NCI-H748 (cell line): ENCODE measurements around the gene ANKRD13A.
A peak's percentile ranks its signal among the peaks of the same experiment; 100 is the strongest.
"Not testable (repeated sequence)": the region's sequence is repeated elsewhere in the genome, so short reads cannot be mapped to it uniquely, and the experiment has no call there.

Source experiments
- DNase-seq: peaks from one replicate; lab custom pipeline; 2025; ENCODE audit not compliant: unreplicated experiment; lab: John Stamatoyannopoulos, UW

Gene ANKRD13A

GRCh38 chr12:110006115-110006514 is 6.9 kb downstream of the ANKRD13A start:
- DNase-seq = no peak

- no peak for DNase-seq
Measured at GRCh38 chr12:110007881-110008280, 8.7 kb downstream of the ANKRD13A start.

- DNase-seq = not testable (repeated sequence)
Measured at GRCh38 chr12:110008681-110009398, 9.6 kb downstream of the ANKRD13A start.

GRCh38 chr12:110010853-110011723 is 11.9 kb downstream of the ANKRD13A start:
- no peak for DNase-seq

DNA sequence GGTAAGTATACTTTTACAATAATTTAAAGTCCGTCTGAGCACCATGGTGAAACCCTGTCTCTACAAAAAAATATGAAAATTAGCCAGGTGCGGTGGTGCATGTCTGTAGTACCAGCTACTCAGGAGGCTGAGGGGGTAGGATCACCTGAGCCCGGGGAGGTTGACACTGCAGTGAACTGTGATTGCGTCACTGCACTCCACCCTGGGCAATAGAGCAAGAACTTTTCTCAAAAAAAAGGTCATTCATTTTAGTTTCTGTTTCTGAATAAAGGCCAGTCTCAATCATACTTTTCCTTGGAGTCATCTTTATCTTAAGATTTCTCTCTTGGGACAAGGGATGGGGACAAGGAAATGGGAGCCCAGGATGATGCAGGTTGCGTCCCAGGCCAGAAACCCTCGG is 12.9 kb downstream of the ANKRD13A start:
- no peak for DNase-seq

DNA sequence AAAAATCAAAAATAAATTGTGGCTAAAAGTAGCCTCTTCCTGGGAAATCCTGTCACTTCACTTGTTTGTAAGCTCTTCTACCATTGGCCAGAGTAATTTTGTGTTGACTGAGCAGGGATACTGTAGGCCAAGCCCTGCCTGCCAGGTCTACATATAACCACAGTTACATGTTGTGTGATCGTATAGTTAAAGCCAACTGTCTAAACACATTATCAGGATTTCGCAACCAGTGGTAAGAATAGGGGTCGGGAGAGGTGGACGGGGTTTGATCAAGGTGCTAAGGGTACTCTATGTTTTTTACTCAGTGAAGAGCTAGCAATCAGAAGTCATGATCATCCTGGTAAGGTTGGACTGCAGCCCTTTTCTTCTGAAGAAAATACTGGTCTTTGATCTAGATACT is 13.4 kb downstream of the ANKRD13A start:
- DNase-seq = no peak

- DNase-seq = no peak
Measured at GRCh38 chr12:110015132-110015531, 15.9 kb downstream of the ANKRD13A start.

DNA sequence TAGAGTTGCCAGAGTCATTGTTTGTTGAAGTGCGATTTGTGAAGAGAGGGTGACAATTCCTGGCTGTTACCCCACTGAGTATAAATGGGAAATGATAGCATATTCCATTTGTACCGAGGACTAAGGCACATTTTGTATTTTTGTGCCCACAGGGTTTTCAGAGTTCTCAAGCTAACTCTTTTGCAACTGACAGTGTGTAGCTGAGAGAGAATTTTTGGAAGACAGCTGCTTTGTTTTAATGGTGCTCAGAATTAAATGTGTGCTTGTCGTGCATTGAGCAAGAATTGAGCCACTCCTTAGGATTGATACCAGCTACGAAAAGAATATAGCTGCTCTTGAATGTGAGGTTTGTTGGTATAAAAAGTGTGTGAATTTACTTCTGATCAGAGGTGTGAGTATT is 21.7 kb downstream of the ANKRD13A start:
- DNase-seq = no peak

DNA sequence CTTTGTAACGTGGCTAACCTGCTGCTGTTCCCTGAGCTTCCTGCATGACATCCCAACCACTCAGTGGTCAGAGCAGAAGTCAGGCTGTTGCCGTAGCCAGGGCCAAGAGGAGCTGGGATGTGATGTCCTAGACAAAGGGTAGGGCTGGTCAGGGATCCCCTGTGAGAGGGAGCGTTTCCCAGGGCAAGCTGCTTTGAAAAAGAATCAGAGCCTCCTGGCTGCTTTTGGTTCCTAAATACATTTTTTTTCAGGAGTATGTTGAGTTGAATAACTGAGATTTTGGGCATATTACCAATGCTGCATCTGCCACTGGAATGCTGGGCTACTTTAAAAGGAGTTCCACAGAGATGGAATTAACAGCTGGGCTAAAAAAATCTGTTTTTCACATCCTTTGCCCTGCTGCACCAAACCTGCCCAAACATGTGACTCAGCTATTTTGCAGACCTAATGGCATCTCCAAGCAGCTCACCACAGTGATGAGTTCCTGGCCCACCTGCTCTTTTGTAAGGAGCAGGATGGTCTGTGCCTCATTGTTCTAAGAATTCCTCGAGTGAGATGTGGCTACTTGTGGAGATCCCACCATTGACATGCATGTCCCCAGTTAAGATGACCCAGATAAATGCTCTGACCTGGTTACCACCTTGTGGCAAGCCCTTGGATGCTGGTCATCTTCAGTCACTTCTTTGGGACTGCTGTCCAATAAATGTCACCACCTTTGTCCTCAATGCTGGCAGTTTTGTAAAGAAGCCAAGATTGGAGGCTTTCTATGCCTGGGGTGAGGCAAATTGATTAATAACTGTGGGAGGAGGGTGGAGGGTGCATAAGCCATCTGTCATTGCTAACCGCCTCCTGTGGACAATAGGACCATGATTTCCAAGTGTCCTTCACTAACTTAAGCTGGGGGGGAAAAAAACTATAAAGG is 24.1 kb downstream of the ANKRD13A start:
- no peak for DNase-seq

- no peak for DNase-seq
Measured at GRCh38 chr12:110024051-110024450, 24.8 kb downstream of the ANKRD13A start.

DNA sequence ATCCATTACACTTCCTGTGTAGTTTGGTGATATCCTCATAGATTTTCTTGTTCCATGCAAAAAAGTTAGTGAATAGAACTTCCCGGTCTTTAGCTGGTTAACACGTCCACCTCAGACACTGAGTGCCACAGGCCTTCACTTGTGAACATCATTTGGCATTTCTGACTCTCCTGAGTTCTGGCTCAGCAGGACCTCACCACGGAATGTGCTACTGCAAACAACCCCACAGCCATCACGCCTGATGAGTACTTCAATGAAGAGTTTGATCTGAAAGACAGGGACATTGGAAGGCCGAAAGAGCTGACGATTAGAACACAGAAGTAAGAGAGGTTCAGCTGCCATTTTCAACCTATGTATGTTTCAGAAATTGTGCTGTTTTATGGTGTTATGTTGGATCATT is 29.1 kb downstream of the ANKRD13A start:
- no peak for DNase-seq

DNA sequence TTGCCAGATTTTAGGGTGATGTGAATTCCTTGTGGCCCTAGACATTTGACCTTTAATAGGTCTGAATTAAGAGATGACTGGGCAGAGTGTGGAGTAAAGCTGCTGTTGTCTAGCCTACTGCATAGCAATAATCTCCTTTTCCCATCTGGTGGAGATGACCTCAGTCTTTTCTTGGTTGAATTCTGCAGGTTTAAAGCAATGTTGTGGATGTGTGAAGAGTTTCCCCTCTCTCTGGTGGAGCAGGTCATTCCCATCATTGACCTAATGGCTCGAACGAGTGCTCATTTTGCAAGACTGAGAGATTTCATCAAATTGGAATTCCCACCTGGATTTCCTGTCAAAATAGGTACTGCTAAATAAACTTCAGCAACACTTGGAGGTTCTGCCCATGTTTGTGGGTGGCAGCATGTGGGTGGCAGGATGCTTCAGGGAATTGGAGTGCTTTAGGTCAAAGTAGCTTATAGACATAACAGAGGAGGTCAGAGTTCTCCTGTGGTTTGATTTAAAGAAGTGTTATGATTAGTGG is 30.1 kb downstream of the ANKRD13A start:
- DNase-seq = no peak

DNA sequence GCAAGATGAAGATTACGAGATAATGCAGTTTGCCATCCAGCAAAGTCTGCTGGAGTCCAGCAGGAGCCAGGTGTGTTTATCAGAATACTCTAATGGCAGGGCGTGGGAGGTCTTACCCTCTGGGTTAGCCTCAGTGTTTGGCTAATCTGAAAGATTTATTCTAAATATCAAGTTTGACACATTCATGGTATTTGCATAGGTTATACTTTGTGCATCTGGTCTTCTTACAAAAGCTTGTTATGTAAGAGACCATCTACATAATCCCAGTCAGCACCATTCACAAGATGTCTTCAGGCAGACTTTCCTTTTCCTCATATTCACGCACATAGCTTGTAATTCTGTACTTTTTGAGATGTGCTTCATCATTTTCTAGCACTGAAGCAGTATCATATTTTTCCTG is 34.7 kb downstream of the ANKRD13A start:
- no peak for DNase-seq

DNA sequence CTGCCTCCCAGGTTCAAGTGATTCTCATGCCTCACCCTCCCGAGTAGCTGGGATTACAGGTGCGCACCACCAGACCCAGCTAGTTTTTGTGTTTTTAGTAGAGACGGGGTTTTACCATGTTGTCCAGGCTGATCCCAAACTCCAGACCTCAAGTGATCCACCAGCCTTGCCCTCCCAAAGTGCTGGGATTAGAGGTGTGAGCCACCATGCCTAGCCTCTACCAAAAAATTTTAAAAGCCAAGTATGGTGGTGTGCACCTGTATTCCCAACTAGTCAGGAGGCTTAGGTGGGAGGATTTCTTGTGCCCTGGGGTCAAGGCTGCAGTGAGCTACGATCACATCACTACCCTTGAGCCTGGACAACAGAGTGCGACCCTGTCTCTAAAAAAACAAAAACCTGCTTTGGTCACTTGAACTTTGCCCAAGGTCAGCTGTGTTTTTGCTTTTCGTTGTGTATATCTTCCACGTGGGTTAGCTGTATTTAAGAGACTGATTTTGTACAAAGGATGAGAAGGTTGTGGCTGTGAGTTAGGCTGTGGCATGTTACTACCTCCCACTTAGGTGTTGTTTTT is 36.4 kb downstream of the ANKRD13A start:
- no peak for DNase-seq

DNA sequence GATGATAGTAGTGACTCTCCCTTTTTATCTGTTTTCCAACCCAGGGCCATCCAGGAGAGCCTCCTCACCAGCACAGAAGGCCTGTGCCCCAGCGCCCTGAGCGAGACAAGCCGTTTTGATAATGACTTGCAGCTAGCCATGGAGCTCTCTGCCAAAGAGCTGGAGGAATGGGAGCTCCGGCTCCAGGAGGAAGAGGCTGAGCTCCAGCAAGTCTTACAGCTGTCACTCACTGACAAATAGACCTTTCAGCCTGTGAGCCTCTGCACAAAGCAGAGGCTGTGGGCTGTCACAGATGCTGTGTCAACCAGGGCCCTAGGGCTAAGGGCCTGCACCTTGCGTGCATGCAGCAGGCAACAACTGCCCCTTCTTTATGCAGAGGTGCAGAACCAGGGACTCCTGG is 38.1 kb downstream of the ANKRD13A start:
- no peak for DNase-seq

- DNase-seq = no peak
Measured at GRCh38 chr12:110038741-110039084, 39.5 kb downstream of the ANKRD13A start.

GRCh38 chr12:110039085-110039807 is 40.0 kb downstream of the ANKRD13A start:
- no peak for DNase-seq

GRCh38 chr12:110042264-110042663 is 43.0 kb downstream of the ANKRD13A start:
- peak; percentile 27 for DNase-seq

GRCh38 chr12:110046451-110047187 is 47.4 kb downstream of the ANKRD13A start:
- no peak for DNase-seq
